K562 treated with DMSO at 1 percent for 24 hours (cell line): ENCODE results near the gene AKAP17A. TPM values are rescaled to one million over a fixed set of nuclear protein-coding genes. Genes with fewer than 3 reads are reported as not detected.

Source experiments
- total RNA-seq: library from RNA; unstranded; fragments of 300-600 nt; gene quantifications from 2 replicates; pipeline ENCODE4 v1.2.3, GENCODE V29; 2022; ENCODE audit warnings: low read depth; ENCODE audit not compliant: insufficient read depth

AKAP17A gene
- 27.4 and 29.0 TPM in 2 replicates for total RNA-seq

GRCh38 chrX:1591102-1591862 is at the start of gene AKAP17A:
Gene AKAP17A (plus strand): TSS chrX:1591604. CDS start chrX:1593463, 1,859 bp downstream.

GRCh38 chrX:1614927-1615326 is 23.5 kb downstream of the AKAP17A start, which contains the start of gene ASMT:
Gene ASMT (plus strand): TSS chrX:1615059. CDS start chrX:1615200, 141 bp downstream.

Other genes with a start within 250 kb of the AKAP17A start
- gene SLC25A6, start 199.5 kb upstream of the AKAP17A start, total RNA-seq, result 913 and 1,058 TPM in 2 replicates
- 29.1 and 32.0 TPM in 2 replicates for gene ASMTL, start 138.7 kb upstream of the AKAP17A start, total RNA-seq
- gene P2RY8, start 54.4 kb upstream of the AKAP17A start, total RNA-seq, result 0.78 and 1.8 TPM in 2 replicates
- gene ASMT, start 23.5 kb downstream of the AKAP17A start, total RNA-seq, result not detected in 2 replicates